Right lobe of liver (tissue), 6 donors: ENCODE data around the gene KLF16. TPM values are rescaled to one million over a fixed set of nuclear protein-coding genes. Genes with fewer than 3 reads are reported as not detected.

Experiments used
- ATAC-seq, 4 donors: fragments of 200-7000 bp; cut with Tn5 transposase; one replicate each; pipeline ENCODE4 v1.9.1; 2020; ENCODE audit warnings: mild to moderate bottlenecking in 4 of 4, moderate library complexity in 4 of 4
- DNase-seq, 3 donors: peaks; one replicate each; pipeline ENCODE4 v3.0.0-alpha.2; 2020
- H3K27ac ChIP-seq, 3 donors: fragments of 200-600 bp; one replicate each; pipeline ENCODE4 v1.8.0; 2022
- H3K27me3 ChIP-seq, 2 donors: fragments of 200-600 bp; one replicate each; pipeline ENCODE4 v1.8.0; 2022
- H3K36me3 ChIP-seq, 4 donors: fragments of 200-600 bp; sonication (generic) in 1 of 4; one replicate each; pipeline versions ENCODE4 v1.5.1 to v1.8.0; 2017 to 2022; ENCODE audit warnings: control low read depth in 1 of 4
- H3K4me1 ChIP-seq, 4 donors: fragments of 200-600 bp; sonication (generic) in 1 of 4; one replicate each; pipeline versions ENCODE4 v1.5.1 to v1.8.0; 2017 to 2022; ENCODE audit warnings: control low read depth in 1 of 4
- H3K4me3 ChIP-seq, 3 donors: fragments of 200-600 bp; one replicate each; pipeline ENCODE4 v1.8.0; 2022
- H3K9me3 ChIP-seq, 4 donors: fragments of 200-600 bp; sonication (generic) in 1 of 4; one replicate each; pipeline versions ENCODE4 v1.5.1 to v1.8.0; 2017 to 2022; ENCODE audit warnings: control low read depth in 1 of 4
- CTCF ChIP-seq, 4 donors: fragments of 200-600 bp in 3 of 4; fragments of 450-650 bp in 1 of 4; IDR thresholded peaks; one replicate each; pipeline versions ENCODE4 v1.5.1 to v1.8.0; 2016 to 2022; ENCODE audit warnings: antibody characterized with exemption in 4 of 4, mild to moderate bottlenecking in 2 of 4
- POLR2A ChIP-seq: fragments of 450-650 bp; IDR thresholded peaks from one replicate; pipeline ENCODE4 v1.6.1; 2017; ENCODE audit warnings: antibody characterized with exemption, mild to moderate bottlenecking
- WGBS: methylation state at CpG from one replicate; pipeline ENCODE4 v1.1.6; 2018; ENCODE audit warnings: low coverage, low lambda C conversion rate; ENCODE audit not compliant: insufficient coverage; ENCODE audit errors: missing lambda C conversion rate; 5-methylcytosine and 5-hydroxymethylcytosine counted together
- intact Hi-C, 2 donors: fragments of 100-400 bp; cut with DNase I; formaldehyde crosslinking; loops; one replicate each; pipeline versions ENCODE4 v1.11.2 to v1.14.1; 2022
- total RNA-seq, 6 experiments: library from RNA; depleted of rRNA in 2 of 6; stranded (reverse); fragments of >200 nt in 2 of 6; fragmentation: NEBNext Ultra II Directional in 3 of 6; extraction: Animal tissue kit (Norgen Biotek cat#: 25700) in 3 of 6; gene quantifications; one replicate each; pipeline versions ENCODE4 v1.1.0 to v1.2.4, GENCODE V29; 2016 to 2023
- donor health status: DM: no; HTN: yes; CAD: no.
- donor health status: DM: no; HTN: no; CAD: no.
- donor health status: DM: no; HTN: no; CAD: no.
- donor health status: DM: no; HTN: yes; CAD: no.
- donor health status: DM: no; HTN: yes; CAD: no.

Gene KLF16
- total RNA-seq, 6 experiments from 2014 or later = 9.9 to 23.6 (median 10.8) TPM

- ATAC-seq (no peak), DNase-seq (no peak)
- H3K27me3 ChIP-seq = no peaks in the 10 kb centered on the region
- peak overlapping the region in 1 of 3 donors; percentile 83 for H3K27ac ChIP-seq
- H3K9me3 ChIP-seq = no peaks in the 10 kb centered on the region
- H3K4me1 ChIP-seq = peaks cover 0 to 67% (median 19%) of the 10 kb centered on the region in 4 donors
- 52% methylated on average over 3 of the region's 26 CpGs for WGBS
- TF ChIP-seq POLR2A = no peak
- TF ChIP-seq CTCF (IDR thresholded peaks at IDR 0.05) = no peak
- H3K36me3 ChIP-seq = no peaks in the 10 kb centered on the region
- intact Hi-C loops = no loop called here
- H3K4me3 ChIP-seq = no peak overlapping the region
Measured at GRCh38 chr19:1832046-1832663, 31.2 kb downstream of the KLF16 start.

- H3K36me3 ChIP-seq = no peaks in the 10 kb centered on the region
- H3K27ac ChIP-seq = no peak overlapping the region
- no peaks in the 10 kb centered on the region for H3K9me3 ChIP-seq
- peaks cover 0 to 68% (median 18%) of the 10 kb centered on the region in 4 donors for H3K4me1 ChIP-seq
- ATAC-seq = no peak
- no peak for DNase-seq
- TF ChIP-seq CTCF (IDR thresholded peaks at IDR 0.05) = no peak
- no peak for TF ChIP-seq POLR2A
- no peaks in the 10 kb centered on the region for H3K27me3 ChIP-seq
- no peak overlapping the region for H3K4me3 ChIP-seq
- WGBS = 89% methylated on average over 3 of the region's 11 CpGs
- intact Hi-C loops = no loop called here
Measured at GRCh38 chr19:1830978-1831377, 32.4 kb downstream of the KLF16 start.

GRCh38 chr19:1830568-1830967 is 32.8 kb downstream of the KLF16 start:
- no peak overlapping the region for H3K27ac ChIP-seq
- intact Hi-C loops = no loop called here
- H3K27me3 ChIP-seq = no peaks in the 10 kb centered on the region
- no peak for ATAC-seq
- WGBS = 67% methylated on average over 11 of the region's 15 CpGs
- no peak for DNase-seq
- no peaks in the 10 kb centered on the region for H3K36me3 ChIP-seq
- peaks cover 0 to 66% (median 18%) of the 10 kb centered on the region in 4 donors for H3K4me1 ChIP-seq
- no peak for TF ChIP-seq CTCF (IDR thresholded peaks at IDR 0.05)
- no peak for TF ChIP-seq POLR2A
- no peak overlapping the region for H3K4me3 ChIP-seq
- H3K9me3 ChIP-seq = no peaks in the 10 kb centered on the region

GRCh38 chr19:1829958-1830357 is 33.4 kb downstream of the KLF16 start:
- no peak overlapping the region for H3K4me3 ChIP-seq
- intact Hi-C loops = no loop called here
- ATAC-seq = no peak
- 58% methylated on average over 11 of the region's 11 CpGs for WGBS
- H3K9me3 ChIP-seq = no peaks in the 10 kb centered on the region
- H3K27ac ChIP-seq = peak overlapping the region in 1 of 3 donors; percentile 2
- TF ChIP-seq POLR2A (no peak), CTCF (IDR thresholded peaks at IDR 0.05) (no peak)
- no peak for DNase-seq
- no peaks in the 10 kb centered on the region for H3K27me3 ChIP-seq
- H3K4me1 ChIP-seq = peaks cover 0 to 61% (median 18%) of the 10 kb centered on the region in 4 donors
- no peaks in the 10 kb centered on the region for H3K36me3 ChIP-seq
